Caco-2 (cell line): ENCODE measurements around the gene ZNRF3. TPM values are rescaled to one million over a fixed set of nuclear protein-coding genes. Genes with fewer than 3 reads are reported as not detected.

Source experiments
- BruUV-seq: library from RNA; stranded (reverse); fragments of 400-500 nt; replicated peaks from 2 replicates; lab custom pipeline; 2021; lab: Mats Ljungman, UMichigan
- CTCF ChIA-PET: fragments of 300-600 bp; sonication (Branson Sonifier 250); formaldehyde crosslinking; loops from one replicate; lab custom pipeline; 2022; ENCODE audit warnings: antibody characterized with exemption; lab: Charles Lee
- POLR2A ChIA-PET: fragments of 300-600 bp; sonication (Branson Sonifier 250); formaldehyde crosslinking; loops from one replicate; lab custom pipeline; 2022; ENCODE audit warnings: antibody characterized with exemption; lab: Charles Lee
- DNase-seq, 2 experiments: peaks; one replicate each; pipeline versions ENCODE4 v3.0.0 to v3.0.0-alpha.2; 2020 to 2022
- H3K27me3 ChIP-seq: replicated peaks from 2 replicates; pipeline ENCODE4 v1.6.0; 2011; ENCODE audit warnings: low read length; ENCODE audit not compliant: control insufficient read depth, insufficient read depth
- H3K36me3 ChIP-seq: 2 replicates; pipeline ENCODE4 v1.5.1; 2011; ENCODE audit warnings: low read length; ENCODE audit not compliant: control insufficient read depth, insufficient read depth
- H3K4me1 ChIP-seq: fragments of 250-450 bp; sonication (Bioruptor Pico); 2 replicates; pipeline ENCODE4 v1.5.1; 2020; ENCODE audit warnings: mild to moderate bottlenecking
- H3K4me3 ChIP-seq: 2 replicates; pipeline ENCODE4 v1.5.1; 2011; ENCODE audit warnings: low read depth, mild to moderate bottlenecking, control low read depth, low read length
- H3K9me3 ChIP-seq: fragments of 250-450 bp; sonication (Bioruptor Pico); 2 replicates; pipeline ENCODE4 v1.5.1; 2020; ENCODE audit warnings: mild to moderate bottlenecking, moderate library complexity
- H3K27ac Mint-ChIP-seq: one replicate; pipeline ENCODE4 v1.8.0; 2022; ENCODE audit warnings: mixed read lengths; ENCODE audit not compliant: unreplicated experiment
- H3K27me3 Mint-ChIP-seq: one replicate; pipeline ENCODE4 v1.8.0; 2022; ENCODE audit warnings: mixed read lengths; ENCODE audit not compliant: insufficient read depth, unreplicated experiment
- H3K36me3 Mint-ChIP-seq: one replicate; pipeline ENCODE4 v1.8.0; 2022; ENCODE audit warnings: mild to moderate bottlenecking, mixed read lengths; ENCODE audit not compliant: insufficient read depth, unreplicated experiment
- H3K4me1 Mint-ChIP-seq: one replicate; pipeline ENCODE4 v1.8.0; 2022; ENCODE audit warnings: low read depth, mixed read lengths; ENCODE audit not compliant: unreplicated experiment
- H3K4me3 Mint-ChIP-seq: one replicate; pipeline ENCODE4 v1.8.0; 2022; ENCODE audit warnings: mild to moderate bottlenecking, moderate library complexity, mixed read lengths; ENCODE audit not compliant: unreplicated experiment
- H3K9me3 Mint-ChIP-seq: one replicate; pipeline ENCODE4 v1.8.0; 2022; ENCODE audit warnings: mixed read lengths; ENCODE audit not compliant: unreplicated experiment
- intact Hi-C: fragments of 100-400 bp; cut with micrococcal nuclease; formaldehyde crosslinking; loops from one replicate; pipeline ENCODE4 v1.10.0; 2022; ENCODE audit not compliant: unreplicated experiment
- total RNA-seq: library from RNA; stranded (reverse); gene quantifications from 2 replicates; pipeline ENCODE4 v1.2.3, GENCODE V29; 2022
- TF ChIP-seq, protein P1 (sequence below), 2 experiments: fragments of 200-600 bp in 1 of 2; IDR thresholded peaks; 1 replicate in 1 of 2; 2 replicates in 1 of 2; pipeline versions ENCODE4 v1.5.1 to v1.8.0; 2011 to 2022; ENCODE audit warnings: antibody characterized with exemption in 1 of 2, control low read depth in 1 of 2, inconsistent platforms in 1 of 2, low read depth in 1 of 2, low read length in 1 of 2, mild to moderate bottlenecking in 1 of 2, moderate library complexity in 1 of 2; ENCODE audit not compliant: insufficient read depth in 1 of 2, severe bottlenecking in 1 of 2, unreplicated experiment in 1 of 2

The ZNRF3 gene
- total RNA-seq, 1 experiment from 2014 or later, result 41.1 TPM

DNA sequence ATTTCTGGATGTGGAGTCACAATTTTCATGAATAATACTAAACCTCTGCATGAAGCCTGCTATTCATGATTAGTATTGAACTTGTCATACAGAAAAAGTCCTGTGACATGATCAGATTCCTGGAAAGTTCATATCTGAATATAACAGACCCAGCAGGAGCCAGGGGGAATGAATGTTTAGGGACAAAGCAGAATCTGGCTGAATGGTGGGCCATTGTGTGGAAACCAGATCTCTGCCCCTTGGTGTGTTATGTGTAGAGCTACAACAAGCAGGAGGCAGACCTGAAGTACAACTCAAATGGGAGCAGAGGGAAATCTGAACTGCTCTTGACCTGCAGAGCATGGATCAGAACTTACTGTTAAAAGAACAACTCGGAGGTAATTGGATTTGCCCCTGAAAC is 219.7 kb downstream of the ZNRF3 start:
- Mint-ChIP-seq H3K9me3 (no peaks in the 10 kb centered on the region), H3K27me3 (no peaks in the 10 kb centered on the region), H3K36me3 (peaks cover 18% of the 10 kb centered on the region), H3K4me1 (no peaks in the 10 kb centered on the region), H3K4me3 (no peak overlapping the region), H3K27ac (no peak overlapping the region)
- Histone ChIP-seq H3K4me3 (no peak overlapping the region), H3K9me3 (no peaks in the 10 kb centered on the region), H3K36me3 (no peaks in the 10 kb centered on the region), H3K4me1 (peaks cover 7% of the 10 kb centered on the region), H3K27me3 (no peaks in the 10 kb centered on the region)
- POLR2A ChIA-PET, result no interaction called here
- intact Hi-C loops, result no loop called here
- DNase-seq, result no peak
- CTCF ChIA-PET, result interaction anchor here (0.7 kb wide), 1 partner anchor 31 kb away, joined by 4 read pairs; no protein-coding TSS in a partner anchor
- TF ChIP-seq, protein P1, sequence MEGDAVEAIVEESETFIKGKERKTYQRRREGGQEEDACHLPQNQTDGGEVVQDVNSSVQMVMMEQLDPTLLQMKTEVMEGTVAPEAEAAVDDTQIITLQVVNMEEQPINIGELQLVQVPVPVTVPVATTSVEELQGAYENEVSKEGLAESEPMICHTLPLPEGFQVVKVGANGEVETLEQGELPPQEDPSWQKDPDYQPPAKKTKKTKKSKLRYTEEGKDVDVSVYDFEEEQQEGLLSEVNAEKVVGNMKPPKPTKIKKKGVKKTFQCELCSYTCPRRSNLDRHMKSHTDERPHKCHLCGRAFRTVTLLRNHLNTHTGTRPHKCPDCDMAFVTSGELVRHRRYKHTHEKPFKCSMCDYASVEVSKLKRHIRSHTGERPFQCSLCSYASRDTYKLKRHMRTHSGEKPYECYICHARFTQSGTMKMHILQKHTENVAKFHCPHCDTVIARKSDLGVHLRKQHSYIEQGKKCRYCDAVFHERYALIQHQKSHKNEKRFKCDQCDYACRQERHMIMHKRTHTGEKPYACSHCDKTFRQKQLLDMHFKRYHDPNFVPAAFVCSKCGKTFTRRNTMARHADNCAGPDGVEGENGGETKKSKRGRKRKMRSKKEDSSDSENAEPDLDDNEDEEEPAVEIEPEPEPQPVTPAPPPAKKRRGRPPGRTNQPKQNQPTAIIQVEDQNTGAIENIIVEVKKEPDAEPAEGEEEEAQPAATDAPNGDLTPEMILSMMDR (IDR thresholded peaks at IDR 0.05; ENCODE audit: insufficient read depth in 1 of 2, low read depth in 1 of 2, low read length in 1 of 2, severe bottlenecking in 1 of 2, unreplicated experiment in 1 of 2), result no peak
- BruUV-seq, result no TSS peak

GRCh38 chr22:29105468-29105867 is 222.1 kb downstream of the ZNRF3 start:
- H3K36me3 ChIP-seq, result no peaks in the 10 kb centered on the region

DNA sequence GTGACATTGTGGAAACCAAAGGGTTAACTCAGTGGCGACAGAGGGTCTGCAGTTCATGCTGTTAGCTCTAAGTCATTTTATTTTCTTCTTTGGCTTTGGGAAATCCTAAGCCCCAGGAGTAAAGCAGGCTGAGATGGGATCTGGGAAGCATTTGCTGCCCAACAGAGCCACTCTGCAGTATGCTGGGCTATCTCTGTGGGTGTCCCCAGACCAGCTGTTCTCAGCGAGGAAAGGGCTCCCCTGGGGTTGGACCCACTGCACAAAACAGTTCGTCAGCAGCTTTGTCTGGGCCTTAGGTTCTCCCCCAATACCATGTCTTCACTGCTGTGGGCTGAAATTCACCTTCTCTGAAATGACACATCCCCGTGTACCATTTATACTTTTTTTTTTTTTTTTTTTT is 223.5 kb downstream of the ZNRF3 start:
- Histone ChIP-seq H3K27me3 (no peaks in the 10 kb centered on the region), H3K4me3 (no peak overlapping the region), H3K9me3 (no peaks in the 10 kb centered on the region), H3K4me1 (peaks cover 25% of the 10 kb centered on the region), H3K36me3 (no peaks in the 10 kb centered on the region)
- no peak overlapping the region for H3K27ac Mint-ChIP-seq
- ChIA-PET POLR2A (no interaction called here), CTCF (interaction anchor here (0.6 kb wide), 1 partner anchor 251 kb away, joined by 4 read pairs; no protein-coding TSS in a partner anchor)
- peaks cover 10% of the 10 kb centered on the region for H3K36me3 Mint-ChIP-seq
- H3K27me3 Mint-ChIP-seq, result no peaks in the 10 kb centered on the region
- TF ChIP-seq, protein P1 (IDR thresholded peaks at IDR 0.05; ENCODE audit: insufficient read depth in 1 of 2, low read depth in 1 of 2, low read length in 1 of 2, severe bottlenecking in 1 of 2, unreplicated experiment in 1 of 2), result no peak
- no peak for DNase-seq
- no peak overlapping the region for H3K4me3 Mint-ChIP-seq
- intact Hi-C loops, result no loop called here
- no TSS peak for BruUV-seq
- H3K9me3 Mint-ChIP-seq, result no peaks in the 10 kb centered on the region
- H3K4me1 Mint-ChIP-seq, result peaks cover 14% of the 10 kb centered on the region

More at GRCh38 chr22:29105468-29105867, 222.1 kb downstream of the ZNRF3 start:
- CTCF ChIA-PET, result no interaction called here
- H3K36me3 Mint-ChIP-seq, result peaks cover 8% of the 10 kb centered on the region
- intact Hi-C loops, result no loop called here
- no peak overlapping the region for H3K4me3 Mint-ChIP-seq
- H3K27me3 Mint-ChIP-seq, result no peaks in the 10 kb centered on the region
- Histone ChIP-seq H3K4me1 (peaks cover 25% of the 10 kb centered on the region), H3K27me3 (no peaks in the 10 kb centered on the region), H3K9me3 (no peaks in the 10 kb centered on the region), H3K4me3 (no peak overlapping the region)
- DNase-seq, result no peak
- peaks cover 14% of the 10 kb centered on the region for H3K4me1 Mint-ChIP-seq
- BruUV-seq, result no TSS peak
- TF ChIP-seq, protein P1 (IDR thresholded peaks at IDR 0.05; ENCODE audit: insufficient read depth in 1 of 2, low read depth in 1 of 2, low read length in 1 of 2, severe bottlenecking in 1 of 2, unreplicated experiment in 1 of 2), result no peak
- POLR2A ChIA-PET, result no interaction called here
- no peaks in the 10 kb centered on the region for H3K9me3 Mint-ChIP-seq
- no peak overlapping the region for H3K27ac Mint-ChIP-seq

Other genes starting within 250 kb of the ZNRF3 start
- gene TTC28, start 203.7 kb upstream of the ZNRF3 start, total RNA-seq, result 12.0 and 12.9 TPM in 2 replicates
- gene CHEK2, start 141.8 kb upstream of the ZNRF3 start, total RNA-seq, result 34.0 and 38.0 TPM in 2 replicates
- 8.2 and 11.4 TPM in 2 replicates for gene HSCB, start 141.5 kb upstream of the ZNRF3 start, total RNA-seq
- 27.8 and 33.1 TPM in 2 replicates for gene CCDC117, start 110.9 kb upstream of the ZNRF3 start, total RNA-seq
- gene XBP1, start 83.0 kb upstream of the ZNRF3 start, total RNA-seq, result 215 and 225 TPM in 2 replicates
- gene C22orf31, start 178.3 kb downstream of the ZNRF3 start, total RNA-seq, result not detected in 2 replicates
- 28.7 and 29.7 TPM in 2 replicates for gene KREMEN1, start 189.5 kb downstream of the ZNRF3 start, total RNA-seq